Duodenal mucosa (tissue), 2 donors: Measurements from ENCODE around the gene HSFX3.
"Not testable (repeated sequence)": the region's sequence is repeated elsewhere in the genome, so short reads cannot be mapped to it uniquely, and the experiment has no call there.

ENCODE experiments used
- H3K27ac ChIP-seq: one replicate; pipeline ENCODE4 v1.7.0; 2013; ENCODE audit warnings: low read depth, low read length
- H3K27me3 ChIP-seq, 2 donors: one replicate each; pipeline ENCODE4 v1.7.0; 2013; ENCODE audit warnings: low read length in 2 of 2, control low read depth in 1 of 2; ENCODE audit not compliant: insufficient read depth in 2 of 2, control insufficient read depth in 1 of 2
- H3K36me3 ChIP-seq, 2 donors: one replicate each; pipeline ENCODE4 v1.7.0; 2013; ENCODE audit warnings: low read length in 2 of 2, control low read depth in 1 of 2; ENCODE audit not compliant: insufficient read depth in 2 of 2, control insufficient read depth in 1 of 2
- H3K4me1 ChIP-seq, 2 donors: one replicate each; pipeline ENCODE4 v1.7.0; 2013; ENCODE audit warnings: low read length in 2 of 2, control low read depth in 1 of 2; ENCODE audit not compliant: insufficient read depth in 2 of 2, control insufficient read depth in 1 of 2
- H3K4me3 ChIP-seq, 2 donors: one replicate each; pipeline ENCODE4 v1.7.0; 2013; ENCODE audit warnings: low read length in 2 of 2, low read depth in 1 of 2
- H3K9ac ChIP-seq, 2 donors: one replicate each; pipeline ENCODE4 v1.7.0; 2013; ENCODE audit warnings: low read length in 2 of 2, low read depth in 1 of 2
- H3K9me3 ChIP-seq, 2 donors: one replicate each; pipeline ENCODE4 v1.7.0; 2013; ENCODE audit warnings: low read length in 2 of 2, control low read depth in 1 of 2; ENCODE audit not compliant: control insufficient read depth in 1 of 2

Gene HSFX3

DNA sequence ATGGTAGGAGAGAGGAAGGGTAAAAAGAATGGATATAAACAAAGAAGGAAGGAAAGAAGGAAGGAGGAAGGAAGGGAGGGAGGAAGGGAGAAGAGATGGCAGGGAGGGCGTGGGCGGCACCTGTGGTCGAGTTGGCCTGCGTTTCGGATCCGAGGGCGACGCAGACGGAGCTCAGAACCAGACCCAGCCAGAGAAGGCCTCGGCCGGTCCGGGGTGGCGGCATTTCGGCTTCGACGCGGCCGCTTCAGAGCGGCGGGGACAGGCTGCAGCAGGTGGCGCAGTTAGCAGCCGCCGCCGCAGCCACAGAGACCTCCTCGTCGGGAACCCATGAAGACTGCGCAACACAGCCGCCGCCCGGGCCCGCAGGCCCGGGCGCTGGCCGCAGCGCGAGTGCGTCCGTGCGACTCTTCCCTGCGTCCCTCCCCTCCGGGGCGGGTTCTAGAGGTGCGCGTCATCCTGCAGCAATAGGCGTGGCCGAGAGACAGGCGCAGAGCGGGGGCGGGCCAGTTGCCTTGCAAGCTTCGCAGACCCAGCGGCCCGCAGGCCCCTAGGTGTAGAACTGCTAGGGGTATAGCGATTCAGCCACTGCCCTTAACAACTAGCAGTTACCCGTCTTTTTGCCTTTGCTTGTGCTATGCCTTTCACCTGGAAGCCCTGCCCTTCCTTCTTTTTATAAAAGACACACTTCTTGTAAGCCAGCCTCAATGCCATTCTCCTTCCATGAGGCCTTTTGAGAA is 44.6 kb downstream of the HSFX3 start, which contains the start of gene IDS:
TSS of gene IDS (minus strand) at position 392 of the 737 bp plus-strand sequence. CDS start at position 223, 169 bp downstream.
- Histone ChIP-seq H3K9ac (peak within 1 kb of the TSS; percentile 63 to 86), H3K27me3 (no peaks in the 10 kb centered on the region), H3K4me1 (peaks cover 0 to 10% of the 10 kb centered on the region in 2 donors), H3K36me3 (peaks cover 3 to 21% of the 10 kb centered on the region in 2 donors), H3K27ac (peak within 1 kb of the TSS; percentile 78), H3K9me3 (no peaks in the 10 kb centered on the region), H3K4me3 (peak within 1 kb of the TSS; percentile 72 to 74)

DNA sequence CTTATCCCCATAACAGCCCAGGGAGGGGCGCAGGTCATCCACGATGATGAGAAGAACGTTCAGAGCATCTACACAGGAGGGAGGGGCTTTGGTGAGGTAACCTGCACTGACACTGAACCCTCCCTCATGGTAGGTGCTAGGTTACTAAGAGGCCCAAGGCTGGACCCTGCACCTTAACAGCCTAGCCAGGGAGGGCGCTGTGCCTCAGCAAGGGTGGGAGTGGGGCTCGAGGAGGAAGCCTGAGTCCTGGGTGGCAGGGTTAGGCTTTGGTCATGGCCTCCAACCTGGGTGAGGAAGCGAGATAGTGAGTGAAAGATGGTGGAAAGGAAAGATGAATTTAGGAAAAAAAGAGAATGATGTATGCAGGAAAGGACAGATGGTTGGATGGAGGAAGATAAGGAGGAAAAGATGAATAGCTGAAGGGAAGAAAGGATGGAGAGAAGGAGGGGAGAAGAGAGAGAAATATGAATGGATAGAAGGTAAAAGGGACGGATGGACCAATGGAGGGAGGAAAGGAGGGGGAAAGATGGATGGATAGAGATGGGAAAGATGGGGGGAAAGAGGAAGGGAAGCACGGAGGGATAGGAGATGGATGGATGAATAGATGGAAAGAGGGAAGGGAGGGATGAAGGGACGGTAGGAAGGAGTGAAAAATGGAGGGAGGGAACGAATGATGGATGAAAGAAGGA is 45.4 kb downstream of the HSFX3 start:
- Histone ChIP-seq H3K36me3 (peaks cover 3 to 21% of the 10 kb centered on the region in 2 donors), H3K27me3 (no peaks in the 10 kb centered on the region), H3K9ac (peak overlapping the region; percentile 63 to 86), H3K27ac (peak overlapping the region; percentile 78), H3K9me3 (no peaks in the 10 kb centered on the region), H3K4me3 (peak overlapping the region; percentile 72 to 74), H3K4me1 (peaks cover 0 to 10% of the 10 kb centered on the region in 2 donors)

DNA sequence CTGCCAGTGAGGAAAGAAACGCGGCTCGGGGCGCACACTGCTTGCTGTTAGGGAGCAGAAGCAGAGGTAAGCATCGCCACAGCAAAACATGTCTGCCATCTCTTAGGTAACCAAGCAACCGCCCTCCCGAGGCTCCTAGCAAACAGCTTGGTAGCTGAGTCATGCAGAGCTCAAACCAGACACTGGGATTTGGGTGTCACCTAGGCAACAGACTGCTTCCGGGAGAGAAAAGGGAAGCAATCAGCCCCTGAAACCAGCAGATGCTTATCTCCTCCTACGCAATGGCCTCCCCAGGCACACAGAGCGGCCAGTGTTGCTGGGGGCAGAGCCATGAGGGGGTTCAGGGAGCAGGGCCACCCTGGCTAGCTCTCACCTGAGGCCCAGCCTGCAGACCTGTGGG is 46.3 kb downstream of the HSFX3 start:
- H3K27ac ChIP-seq, H3K9me3 ChIP-seq, H3K27me3 ChIP-seq, H3K9ac ChIP-seq, H3K4me3 ChIP-seq, H3K4me1 ChIP-seq: not testable (repeated sequence)
- peaks cover 3 to 21% of the 10 kb centered on the region in 2 donors for H3K36me3 ChIP-seq

DNA sequence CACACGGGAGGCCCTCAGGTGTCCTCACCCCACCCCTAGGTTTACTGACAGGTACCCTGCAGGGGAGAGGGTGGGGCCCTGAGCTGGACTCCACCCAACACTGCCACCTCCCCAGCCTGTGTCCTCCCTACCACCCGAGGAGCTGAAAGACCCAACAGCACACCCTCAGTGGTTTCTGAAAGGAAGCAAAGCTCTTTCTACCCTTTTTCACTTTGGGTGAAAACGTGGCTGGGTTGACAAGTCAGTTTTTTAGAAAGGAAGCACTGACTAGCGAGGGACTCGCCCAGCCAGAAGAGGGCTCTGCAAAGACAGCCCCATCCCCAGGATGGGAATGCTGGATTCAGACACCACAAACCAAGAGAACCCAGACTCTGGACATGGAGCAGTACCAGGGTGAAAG is 46.8 kb downstream of the HSFX3 start:
- H3K27me3 ChIP-seq, H3K9me3 ChIP-seq, H3K4me3 ChIP-seq, H3K27ac ChIP-seq, H3K4me1 ChIP-seq, H3K9ac ChIP-seq: not testable (repeated sequence)
- peaks cover 7 to 24% of the 10 kb centered on the region in 2 donors for H3K36me3 ChIP-seq

DNA sequence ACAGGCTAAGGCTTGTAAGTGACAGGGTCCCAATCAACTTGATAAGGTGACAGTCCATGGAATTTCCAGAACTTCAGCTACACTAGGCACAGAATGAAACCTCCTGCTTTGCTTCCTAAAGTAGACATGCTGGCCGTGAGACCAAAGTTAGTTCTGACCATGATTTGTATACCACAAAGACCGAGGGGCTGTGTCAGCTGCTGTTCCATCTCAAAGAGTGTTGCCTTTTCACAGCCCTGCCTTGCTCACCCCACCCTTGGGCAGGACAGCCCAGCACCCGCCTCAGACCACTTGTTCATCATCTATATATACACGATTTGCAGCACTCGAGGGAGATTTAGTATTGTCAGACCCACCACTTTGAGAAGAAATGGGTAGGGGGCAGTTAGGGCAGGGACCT is 50.0 kb downstream of the HSFX3 start:
- Histone ChIP-seq H3K9me3 (no peaks in the 10 kb centered on the region), H3K36me3 (peaks cover 20 to 49% of the 10 kb centered on the region in 2 donors), H3K4me3 (no peak overlapping the region), H3K4me1 (peaks cover 0 to 10% of the 10 kb centered on the region in 2 donors), H3K27me3 (no peaks in the 10 kb centered on the region), H3K27ac (no peak overlapping the region), H3K9ac (no peak overlapping the region)

DNA sequence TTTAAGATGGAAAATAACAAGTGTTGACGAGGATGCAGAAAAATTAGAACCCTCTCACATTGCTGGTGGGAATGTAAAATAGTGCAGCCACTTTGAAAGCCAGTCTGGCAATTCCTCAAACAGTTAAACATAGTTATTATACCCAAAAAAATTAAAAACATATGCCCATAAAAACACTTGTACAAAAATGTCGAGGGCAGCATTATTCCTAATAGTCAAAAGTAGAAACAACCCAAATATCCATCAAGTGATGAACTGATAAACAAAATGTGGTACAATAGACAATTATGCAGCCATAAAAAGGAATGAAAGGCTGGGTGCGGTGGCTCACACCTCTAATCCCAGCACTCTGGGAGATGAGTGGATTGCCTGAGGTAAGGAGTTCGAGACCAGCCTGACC is 51.0 kb downstream of the HSFX3 start:
- H3K36me3 ChIP-seq = peaks cover 20 to 56% of the 10 kb centered on the region in 2 donors
- H3K9ac ChIP-seq = no peak overlapping the region
- H3K27me3 ChIP-seq = no peaks in the 10 kb centered on the region
- no peaks in the 10 kb centered on the region for H3K9me3 ChIP-seq
- H3K4me3 ChIP-seq = no peak overlapping the region
- H3K27ac ChIP-seq = no peak overlapping the region
- peaks cover 2 to 14% of the 10 kb centered on the region in 2 donors for H3K4me1 ChIP-seq
